H1 (cell line): Measurements from ENCODE around the gene CDC14B. TPM values are rescaled to one million over a fixed set of nuclear protein-coding genes. Genes with fewer than 3 reads are reported as not detected.

Experiments used
- CEBPB ChIP-seq: IDR thresholded peaks from 2 replicates; pipeline ENCODE4 v1.6.1; 2012; ENCODE audit warnings: low read depth, low read length
- EP300 ChIP-seq, 2 experiments: IDR thresholded peaks; 1 replicate in 1 of 2; 2 replicates in 1 of 2; pipeline ENCODE4 v1.6.1; 2011 to 2012; ENCODE audit warnings: low read depth in 2 of 2, low read length in 2 of 2, mild to moderate bottlenecking in 2 of 2, borderline replicate concordance in 1 of 2, inconsistent platforms in 1 of 2, moderate library complexity in 1 of 2
- POLR2A ChIP-seq, 2 experiments: IDR thresholded peaks; 1 replicate in 1 of 2; 2 replicates in 1 of 2; pipeline ENCODE4 v1.6.1; 2011; ENCODE audit warnings: low read depth in 2 of 2, low read length in 2 of 2, mild to moderate bottlenecking in 2 of 2; ENCODE audit errors: control extremely low read depth in 1 of 2
- polyA plus RNA-seq, 7 experiments: library from polyadenylated mRNA; depleted of rRNA in 3 of 7; stranded (reverse) in 5 of 7; unstranded in 2 of 7; fragments of >200 nt in 5 of 7; fragments of 200-250 nt in 2 of 7; gene quantifications; 1 replicate in 5 of 7; 2 replicates in 1 of 7; 4 replicates in 1 of 7; pipeline versions ENCODE4 v1.2.1 to v1.2.3, GENCODE V29; 2011 to 2013; ENCODE audit warnings: missing spikeins in 2 of 7, mixed read lengths in 2 of 7
- total RNA-seq: library from RNA; stranded (reverse); fragmentation: NEBNext Ultra II Directional; extraction: Animal tissue kit (Norgen Biotek cat#: 25700); gene quantifications from 2 replicates; pipeline ENCODE4 v1.2.1, GENCODE V29; 2021

Gene CDC14B
- total and polyA plus RNA-seq, 2 of the 8 experiments (the other 6 are each of a cell fraction or from before 2014, with no cell fraction given): 17.2 to 44.6 TPM

- TF ChIP-seq EP300 (IDR thresholded peaks at IDR 0.05; ENCODE audit: borderline replicate concordance in 1 of 2, low read depth in 2 of 2, low read length in 2 of 2) (no peak), CEBPB (no peak), POLR2A (IDR thresholded peaks at IDR 0.05; ENCODE audit: control extremely low read depth in 1 of 2, low read depth in 2 of 2, low read length in 2 of 2) (no peak)
Measured at GRCh38 chr9:96554326-96554725, 65.3 kb downstream of the CDC14B start (continued).
